ENCODE measurements around the gene AP3S2. TPM values are rescaled to one million over a fixed set of nuclear protein-coding genes. Genes with fewer than 3 reads are reported as not detected.

AP3S2 gene
- total and polyA plus RNA-seq, 2 of the 13 experiments (the other 11 are each of a cell fraction or from before 2014, with no cell fraction given): 17.6 to 44.4 TPM

- TF ChIP-seq, protein P1, sequence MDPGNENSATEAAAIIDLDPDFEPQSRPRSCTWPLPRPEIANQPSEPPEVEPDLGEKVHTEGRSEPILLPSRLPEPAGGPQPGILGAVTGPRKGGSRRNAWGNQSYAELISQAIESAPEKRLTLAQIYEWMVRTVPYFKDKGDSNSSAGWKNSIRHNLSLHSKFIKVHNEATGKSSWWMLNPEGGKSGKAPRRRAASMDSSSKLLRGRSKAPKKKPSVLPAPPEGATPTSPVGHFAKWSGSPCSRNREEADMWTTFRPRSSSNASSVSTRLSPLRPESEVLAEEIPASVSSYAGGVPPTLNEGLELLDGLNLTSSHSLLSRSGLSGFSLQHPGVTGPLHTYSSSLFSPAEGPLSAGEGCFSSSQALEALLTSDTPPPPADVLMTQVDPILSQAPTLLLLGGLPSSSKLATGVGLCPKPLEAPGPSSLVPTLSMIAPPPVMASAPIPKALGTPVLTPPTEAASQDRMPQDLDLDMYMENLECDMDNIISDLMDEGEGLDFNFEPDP (CRISPR knock-in tag; conservative IDR thresholded peaks at IDR 0.05): no peak
- TF ChIP-seq ZNF761 (CRISPR knock-in tag; conservative IDR thresholded peaks at IDR 0.05) (no peak), TEAD2 (CRISPR knock-in tag; IDR thresholded peaks at IDR 0.05) (no peak), ZFP62 (CRISPR knock-in tag; IDR thresholded peaks at IDR 0.05) (no peak), ZNF251 (CRISPR knock-in tag; IDR thresholded peaks at IDR 0.05) (no peak), NR2C2 (CRISPR knock-in tag; IDR thresholded peaks at IDR 0.05; ENCODE audit: borderline replicate concordance) (no peak), ZNF18 (CRISPR knock-in tag; IDR thresholded peaks at IDR 0.05; ENCODE audit: insufficient replicate concordance) (no peak), CHD2 (IDR thresholded peaks at IDR 0.05; ENCODE audit: low read depth, low read length) (no peak), SCMH1 (CRISPR knock-in tag; IDR thresholded peaks at IDR 0.05; ENCODE audit: borderline replicate concordance) (no peak), ZNF33A (CRISPR knock-in tag; IDR thresholded peaks at IDR 0.05; ENCODE audit: borderline replicate concordance) (no peak), ZNF589 (CRISPR knock-in tag; conservative IDR thresholded peaks at IDR 0.05) (no peak), NCOA1 (CRISPR knock-in tag; IDR thresholded peaks at IDR 0.05) (no peak), ZNF33B (CRISPR knock-in tag; IDR thresholded peaks at IDR 0.05) (no peak), PHB2 (IDR thresholded peaks at IDR 0.05; ENCODE audit: partially characterized antibody) (no peak), NKX3-1 (CRISPR knock-in tag; IDR thresholded peaks at IDR 0.05) (no peak)
- TF ChIP-seq, protein P2, sequence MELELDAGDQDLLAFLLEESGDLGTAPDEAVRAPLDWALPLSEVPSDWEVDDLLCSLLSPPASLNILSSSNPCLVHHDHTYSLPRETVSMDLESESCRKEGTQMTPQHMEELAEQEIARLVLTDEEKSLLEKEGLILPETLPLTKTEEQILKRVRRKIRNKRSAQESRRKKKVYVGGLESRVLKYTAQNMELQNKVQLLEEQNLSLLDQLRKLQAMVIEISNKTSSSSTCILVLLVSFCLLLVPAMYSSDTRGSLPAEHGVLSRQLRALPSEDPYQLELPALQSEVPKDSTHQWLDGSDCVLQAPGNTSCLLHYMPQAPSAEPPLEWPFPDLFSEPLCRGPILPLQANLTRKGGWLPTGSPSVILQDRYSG (CRISPR knock-in tag; IDR thresholded peaks at IDR 0.05): no peak
- TF ChIP-seq, protein P3, sequence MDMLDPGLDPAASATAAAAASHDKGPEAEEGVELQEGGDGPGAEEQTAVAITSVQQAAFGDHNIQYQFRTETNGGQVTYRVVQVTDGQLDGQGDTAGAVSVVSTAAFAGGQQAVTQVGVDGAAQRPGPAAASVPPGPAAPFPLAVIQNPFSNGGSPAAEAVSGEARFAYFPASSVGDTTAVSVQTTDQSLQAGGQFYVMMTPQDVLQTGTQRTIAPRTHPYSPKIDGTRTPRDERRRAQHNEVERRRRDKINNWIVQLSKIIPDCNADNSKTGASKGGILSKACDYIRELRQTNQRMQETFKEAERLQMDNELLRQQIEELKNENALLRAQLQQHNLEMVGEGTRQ (IDR thresholded peaks at IDR 0.05; ENCODE audit: low read depth, low read length): peak; percentile 30
- TF ChIP-seq, protein P3 (CRISPR knock-in tag; IDR thresholded peaks at IDR 0.05; ENCODE audit: borderline replicate concordance): peak; percentile 56; the same call in 1 of the 2 replicates
- TF ChIP-seq, protein P4, sequence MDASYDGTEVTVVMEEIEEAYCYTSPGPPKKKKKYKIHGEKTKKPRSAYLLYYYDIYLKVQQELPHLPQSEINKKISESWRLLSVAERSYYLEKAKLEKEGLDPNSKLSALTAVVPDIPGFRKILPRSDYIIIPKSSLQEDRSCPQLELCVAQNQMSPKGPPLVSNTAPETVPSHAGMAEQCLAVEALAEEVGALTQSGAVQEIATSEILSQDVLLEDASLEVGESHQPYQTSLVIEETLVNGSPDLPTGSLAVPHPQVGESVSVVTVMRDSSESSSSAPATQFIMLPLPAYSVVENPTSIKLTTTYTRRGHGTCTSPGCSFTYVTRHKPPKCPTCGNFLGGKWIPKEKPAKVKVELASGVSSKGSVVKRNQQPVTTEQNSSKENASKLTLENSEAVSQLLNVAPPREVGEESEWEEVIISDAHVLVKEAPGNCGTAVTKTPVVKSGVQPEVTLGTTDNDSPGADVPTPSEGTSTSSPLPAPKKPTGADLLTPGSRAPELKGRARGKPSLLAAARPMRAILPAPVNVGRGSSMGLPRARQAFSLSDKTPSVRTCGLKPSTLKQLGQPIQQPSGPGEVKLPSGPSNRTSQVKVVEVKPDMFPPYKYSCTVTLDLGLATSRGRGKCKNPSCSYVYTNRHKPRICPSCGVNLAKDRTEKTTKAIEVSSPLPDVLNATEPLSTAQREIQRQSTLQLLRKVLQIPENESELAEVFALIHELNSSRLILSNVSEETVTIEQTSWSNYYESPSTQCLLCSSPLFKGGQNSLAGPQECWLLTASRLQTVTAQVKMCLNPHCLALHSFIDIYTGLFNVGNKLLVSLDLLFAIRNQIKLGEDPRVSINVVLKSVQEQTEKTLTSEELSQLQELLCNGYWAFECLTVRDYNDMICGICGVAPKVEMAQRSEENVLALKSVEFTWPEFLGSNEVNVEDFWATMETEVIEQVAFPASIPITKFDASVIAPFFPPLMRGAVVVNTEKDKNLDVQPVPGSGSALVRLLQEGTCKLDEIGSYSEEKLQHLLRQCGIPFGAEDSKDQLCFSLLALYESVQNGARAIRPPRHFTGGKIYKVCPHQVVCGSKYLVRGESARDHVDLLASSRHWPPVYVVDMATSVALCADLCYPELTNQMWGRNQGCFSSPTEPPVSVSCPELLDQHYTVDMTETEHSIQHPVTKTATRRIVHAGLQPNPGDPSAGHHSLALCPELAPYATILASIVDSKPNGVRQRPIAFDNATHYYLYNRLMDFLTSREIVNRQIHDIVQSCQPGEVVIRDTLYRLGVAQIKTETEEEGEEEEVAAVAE (CRISPR knock-in tag; IDR thresholded peaks at IDR 0.05; ENCODE audit: borderline replicate concordance): no peak
Measured at GRCh38 chr15:89857673-89858072, 36.1 kb downstream of the AP3S2 start (continued).

Data from HepG2 (cell line).